ENCODE data around the gene BOC.

DNA sequence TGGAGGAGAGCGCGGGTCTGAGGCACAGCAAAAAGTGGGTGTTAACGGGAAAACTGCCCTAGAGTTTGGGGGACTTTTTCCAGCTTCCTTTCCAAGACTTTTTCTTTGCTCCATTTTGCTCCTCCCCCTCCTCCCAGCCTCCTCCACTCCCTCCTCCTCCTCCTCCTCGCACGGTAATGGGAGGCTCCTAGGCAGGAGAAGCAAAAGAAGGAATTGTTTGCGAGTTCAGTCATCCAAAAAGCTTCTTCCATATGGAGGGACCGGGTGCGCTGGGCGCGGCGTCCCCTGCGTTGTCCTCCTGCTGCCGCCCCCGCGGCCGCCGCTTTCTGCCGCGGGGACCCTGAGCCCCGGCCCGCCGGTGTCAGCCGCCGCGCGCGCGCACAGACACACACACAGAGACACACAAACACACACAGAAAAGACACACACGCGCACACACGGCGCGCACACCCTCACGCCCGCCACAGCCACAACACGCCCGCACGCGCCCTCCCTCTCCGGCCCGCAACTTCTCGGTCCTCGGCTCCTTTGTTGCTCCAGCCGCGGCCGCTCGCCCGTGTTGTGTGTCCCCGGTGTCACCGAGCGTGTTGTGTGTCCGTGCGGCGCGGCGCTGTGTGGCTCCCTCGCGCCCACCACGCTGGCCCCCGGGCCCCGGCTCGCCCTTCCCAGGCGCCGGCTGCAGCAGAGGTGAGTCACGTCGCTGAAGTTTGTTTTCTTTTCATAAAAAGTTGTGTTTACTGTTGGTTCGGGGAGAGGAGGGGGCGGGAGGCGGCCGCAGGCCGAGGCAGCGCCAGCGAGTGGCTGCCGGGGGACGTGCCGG, at the start of gene BOC:
- no peak for TF ChIP-seq EZH2 (IDR thresholded peaks at IDR 0.05; ENCODE audit: borderline replicate concordance)
- TF ChIP-seq CTCF (IDR thresholded peaks at IDR 0.05; ENCODE audit: poor library complexity) = no peak
- TF ChIP-seq EZH2phosphoT487 (IDR thresholded peaks at IDR 0.05; ENCODE audit: low read depth, severe bottlenecking, unreplicated experiment) = no peak
